PFSK-1 (cell line): ENCODE data around the gene FBXL13.

Experiments
- FOXP2 ChIP-seq: optimal IDR thresholded peaks from 2 replicates; pipeline ENCODE3; 2011; ENCODE audit warnings: borderline replicate concordance, control low read depth, inconsistent platforms; ENCODE audit not compliant: insufficient read depth; ENCODE audit errors: extremely low read length, extremely low read depth
- POLR2AphosphoS5 ChIP-seq: IDR thresholded peaks from 2 replicates; pipeline ENCODE4 v1.6.1; 2012; ENCODE audit warnings: low read depth, mild to moderate bottlenecking, control low read depth, low read length, moderate library complexity
- REST ChIP-seq, 2 experiments: IDR thresholded peaks; 2 replicates each; pipeline versions ENCODE4 v1.6.1 to v1.8.0; 2011 to 2012; ENCODE audit warnings: low read depth in 2 of 2, low read length in 2 of 2, control low read depth in 1 of 2, inconsistent platforms in 1 of 2, mild to moderate bottlenecking in 1 of 2, moderate library complexity in 1 of 2; ENCODE audit not compliant: insufficient read depth in 1 of 2
- SIN3A ChIP-seq: IDR thresholded peaks from 2 replicates; pipeline ENCODE4 v1.6.1; 2012; ENCODE audit warnings: mild to moderate bottlenecking, low read length, moderate library complexity, borderline replicate concordance; ENCODE audit not compliant: insufficient read depth
- TAF1 ChIP-seq: IDR thresholded peaks from 2 replicates; pipeline ENCODE4 v1.6.1; 2012; ENCODE audit warnings: low read length, control low read depth, borderline replicate concordance; ENCODE audit not compliant: insufficient read depth

The FBXL13 gene

GRCh38 chr7:102975854-102976253 is 98.7 kb downstream of the FBXL13 start:
- TF ChIP-seq POLR2AphosphoS5: no peak
- TF ChIP-seq SIN3A: no peak
- no peak for TF ChIP-seq REST (IDR thresholded peaks at IDR 0.05; ENCODE audit: insufficient read depth in 1 of 2, low read depth in 2 of 2, low read length in 2 of 2)
- TF ChIP-seq TAF1: no peak
- no peak for TF ChIP-seq FOXP2

GRCh38 chr7:102974366-102975236 is 100.0 kb downstream of the FBXL13 start:
- TF ChIP-seq FOXP2 (no peak), REST (IDR thresholded peaks at IDR 0.05; ENCODE audit: insufficient read depth in 1 of 2, low read depth in 2 of 2, low read length in 2 of 2) (no peak), POLR2AphosphoS5 (no peak), SIN3A (no peak), TAF1 (no peak)

- TF ChIP-seq SIN3A: no peak
Measured at GRCh38 chr7:102973096-102973802, 101.3 kb downstream of the FBXL13 start.

GRCh38 chr7:102967798-102968197 is 106.8 kb downstream of the FBXL13 start:
- TF ChIP-seq SIN3A (no peak), FOXP2 (no peak), TAF1 (no peak), POLR2AphosphoS5 (no peak), REST (IDR thresholded peaks at IDR 0.05; ENCODE audit: insufficient read depth in 1 of 2, low read depth in 2 of 2, low read length in 2 of 2) (no peak)

- no peak for TF ChIP-seq POLR2AphosphoS5
- TF ChIP-seq FOXP2: no peak
- TF ChIP-seq TAF1: no peak
- TF ChIP-seq REST (IDR thresholded peaks at IDR 0.05; ENCODE audit: insufficient read depth in 1 of 2, low read depth in 2 of 2, low read length in 2 of 2): no peak
- no peak for TF ChIP-seq SIN3A
Measured at GRCh38 chr7:102966465-102966864, 108.1 kb downstream of the FBXL13 start.
